ENCODE data around the gene LEKR1.

LEKR1 gene

DNA sequence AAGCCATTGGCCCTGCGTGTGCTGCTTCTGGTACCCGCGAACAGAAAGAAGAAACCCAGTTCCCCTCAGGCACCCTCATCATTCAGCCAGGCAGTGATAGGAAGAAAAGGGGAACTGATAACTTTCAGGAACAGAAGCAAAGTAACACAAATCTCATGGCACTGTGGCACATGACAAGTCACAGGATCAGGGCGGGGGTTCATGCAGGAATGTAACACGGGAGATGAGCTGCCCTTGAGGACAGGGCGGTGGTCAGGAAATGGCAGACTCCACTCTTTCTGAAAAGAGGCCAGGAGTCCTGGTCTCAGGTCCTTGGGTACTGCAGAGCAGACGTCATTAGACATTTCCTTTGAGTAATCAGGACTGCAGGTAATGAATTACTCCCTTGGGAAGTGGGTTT lies 238.2 kb downstream of the LEKR1 start:
- no peak for DNase-seq

DNA sequence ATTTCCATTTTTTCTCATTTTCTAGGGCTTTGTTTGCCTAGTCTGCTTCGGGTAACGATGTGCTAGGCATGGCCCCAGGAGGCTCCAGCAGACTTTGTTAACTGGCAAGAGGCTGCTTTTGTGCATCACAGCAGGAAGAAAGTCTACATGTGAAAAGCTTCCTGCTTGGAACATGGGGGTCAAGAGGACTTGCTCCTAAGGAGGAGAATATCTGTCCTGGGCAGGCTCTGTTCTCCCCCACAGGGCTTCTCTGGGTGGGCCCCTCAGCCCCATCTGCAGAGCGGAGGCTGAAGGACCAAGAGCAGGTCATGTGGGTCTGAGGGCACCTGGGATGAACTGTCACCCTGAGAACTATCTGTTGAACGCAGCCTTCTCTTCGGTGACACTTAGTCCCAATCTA lies 239.0 kb downstream of the LEKR1 start:
- no peak for DNase-seq

DNA sequence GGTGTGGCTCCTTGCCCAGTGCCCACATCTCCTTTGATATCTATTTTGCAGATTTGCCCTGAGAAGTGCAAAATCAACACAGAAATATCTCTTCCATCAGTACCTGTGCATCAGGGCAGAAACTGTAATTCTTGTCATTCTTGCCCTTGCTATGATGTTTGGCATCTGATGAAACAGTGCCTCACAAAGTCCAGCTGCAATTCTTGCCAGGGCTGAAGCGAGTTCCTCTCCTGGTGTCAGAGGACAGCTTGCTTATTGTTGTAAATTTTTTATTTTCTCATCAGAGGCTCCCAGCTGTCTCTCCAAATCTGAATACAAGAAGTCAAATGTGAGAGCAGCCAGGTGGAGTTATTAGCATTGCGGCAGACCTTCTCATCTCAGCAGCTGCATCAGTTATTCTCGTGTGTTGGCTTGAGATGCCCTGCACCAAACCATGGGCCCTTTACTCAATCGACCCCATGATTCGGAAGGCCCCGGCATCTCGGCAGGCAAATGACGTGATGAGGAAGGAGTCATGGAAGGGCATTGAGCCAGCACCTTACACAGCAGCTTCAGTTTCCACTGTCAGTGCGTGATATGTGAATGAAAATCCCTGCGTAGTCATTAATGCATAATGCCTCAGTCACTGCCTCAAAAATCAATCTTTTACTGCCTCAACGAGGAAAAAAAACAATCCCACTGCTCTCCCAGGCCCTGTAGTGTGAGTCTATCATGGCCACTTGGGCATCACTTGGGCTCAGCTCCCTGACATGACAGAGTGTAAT lies 240.4 kb downstream of the LEKR1 start:
- no peak for DNase-seq

DNA sequence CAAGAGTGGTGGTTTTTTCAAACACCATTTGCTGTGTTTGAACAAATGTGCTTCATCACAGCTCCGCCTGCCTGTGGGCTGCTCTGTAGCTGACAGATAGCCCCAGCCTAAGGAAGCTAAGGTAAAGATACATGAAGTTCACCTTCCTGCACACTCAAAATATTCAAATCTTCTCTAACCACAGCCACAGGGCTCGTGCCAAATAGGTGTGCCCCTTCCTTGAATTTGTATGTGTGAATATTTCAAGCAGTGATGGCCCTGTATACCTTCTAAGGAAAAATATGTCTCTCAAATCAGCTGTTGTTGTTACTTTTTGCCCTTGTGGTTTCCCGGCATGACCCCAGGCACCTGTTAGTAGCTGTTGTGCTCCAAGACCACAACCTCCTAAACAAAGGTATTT lies 241.0 kb downstream of the LEKR1 start:
- no peak for DNase-seq

DNA sequence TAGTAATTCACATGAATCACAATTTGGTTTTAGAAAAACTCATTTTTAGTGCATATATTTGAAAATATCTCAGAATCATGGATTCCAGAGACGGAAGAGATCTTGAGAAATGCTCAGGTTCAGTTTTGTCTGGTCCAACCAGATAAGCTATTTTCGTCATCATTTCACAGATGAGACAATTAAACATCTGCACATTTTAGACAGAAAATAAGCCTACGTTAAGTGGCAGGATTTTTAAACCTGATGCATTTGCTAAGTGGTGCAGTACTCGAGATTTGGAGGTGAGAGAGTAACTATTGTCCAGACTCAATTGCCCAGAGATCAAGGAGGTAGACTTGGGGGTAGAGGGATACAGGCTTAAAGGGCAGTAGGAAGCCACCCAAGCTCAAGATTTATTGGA lies 243.3 kb downstream of the LEKR1 start:
- no peak for DNase-seq

DNA sequence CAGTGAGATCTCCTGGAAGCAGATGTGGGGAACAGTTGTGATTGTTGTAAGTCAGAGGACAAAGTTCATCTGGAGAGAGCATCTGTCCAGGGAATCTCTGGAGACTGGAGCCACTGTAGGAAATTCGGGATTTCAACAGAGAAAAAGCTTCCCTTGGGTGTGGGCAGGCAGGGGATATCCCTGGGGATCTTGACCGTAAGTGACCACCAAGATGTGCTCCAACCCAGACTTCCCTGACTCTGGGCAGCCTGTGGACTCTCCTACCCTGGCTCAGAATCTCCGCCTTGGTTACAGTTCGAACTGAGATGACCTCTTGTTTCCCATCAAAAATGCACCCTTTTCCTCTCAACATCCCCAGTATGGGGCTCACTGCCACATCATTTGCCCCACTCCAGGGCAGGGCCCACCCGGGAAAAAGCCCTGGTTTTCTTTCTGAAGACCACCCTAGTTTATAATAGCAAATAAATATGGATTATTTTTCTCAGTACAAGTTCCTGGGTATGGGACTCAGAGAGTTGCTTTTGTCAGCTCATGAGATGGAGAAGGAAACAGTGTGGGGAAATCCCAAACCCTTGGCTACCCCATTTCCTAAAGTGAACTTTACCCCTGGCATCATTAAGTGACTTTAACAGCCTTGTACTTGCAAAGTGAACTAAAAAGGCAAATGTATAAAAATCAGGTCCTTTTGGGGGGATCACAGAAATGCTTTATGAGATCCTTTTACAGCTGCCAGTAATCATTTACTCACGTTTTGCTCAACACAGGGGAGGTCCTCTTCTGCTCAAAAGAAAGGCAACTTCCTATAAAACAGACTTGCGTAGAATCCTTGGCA lies 243.9 kb downstream of the LEKR1 start:
- DNase-seq: no peak

DNA sequence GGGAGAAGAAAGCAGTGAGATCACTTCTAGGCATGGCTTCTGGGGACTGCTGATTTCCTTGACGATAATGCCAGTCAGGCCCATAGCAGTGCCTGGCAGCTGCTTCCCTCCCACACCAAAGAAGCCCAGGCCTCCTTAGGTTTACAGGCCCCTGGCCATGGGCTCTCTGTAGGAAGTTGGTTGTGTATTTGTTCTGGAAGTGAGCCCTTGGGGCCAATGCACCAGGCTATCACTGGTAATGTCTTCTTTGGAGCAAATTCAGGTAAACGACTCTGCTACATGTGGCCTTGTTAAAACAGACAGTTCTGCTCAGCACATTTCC lies 244.5 kb downstream of the LEKR1 start:
- DNase-seq: no peak

DNA sequence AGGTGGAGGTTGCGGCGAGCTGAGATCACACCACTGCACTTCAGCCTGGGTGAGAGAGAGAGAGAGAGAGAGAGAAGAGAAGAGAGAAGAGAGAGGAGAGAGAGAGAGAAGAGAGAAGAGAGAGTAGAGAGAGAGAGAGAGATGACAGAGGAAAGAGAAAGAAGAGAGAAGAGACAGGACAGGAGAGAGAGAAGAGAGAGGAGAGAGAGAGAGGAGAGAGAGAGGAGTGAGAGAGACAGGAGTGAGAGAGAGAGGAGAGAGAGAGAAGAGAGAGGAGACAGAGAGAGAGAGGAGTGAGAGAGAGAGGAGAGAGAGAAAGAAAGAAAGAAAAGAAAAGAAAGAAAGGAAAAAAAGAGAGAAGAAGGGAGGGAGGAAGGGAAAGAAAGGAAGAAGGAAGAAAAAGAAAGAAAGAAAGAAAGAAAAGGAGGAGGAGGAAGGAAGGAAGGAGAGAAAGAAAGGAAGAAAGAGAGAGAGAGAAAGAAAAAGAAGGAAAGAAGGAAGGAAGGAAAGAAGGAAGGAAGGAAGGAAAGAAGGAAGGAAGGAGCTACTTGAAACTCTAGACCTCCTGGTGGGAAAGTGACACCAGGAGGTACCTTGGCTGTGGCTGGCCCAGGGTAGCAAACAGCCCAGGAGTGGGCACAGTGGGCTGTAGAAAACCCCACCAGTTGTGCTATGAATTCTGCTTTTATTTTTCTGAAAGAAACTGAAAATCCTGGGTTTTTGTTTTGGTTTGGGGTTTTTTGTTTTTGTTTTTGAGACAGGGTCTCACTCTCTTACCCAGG lies 245.8 kb downstream of the LEKR1 start:
- no peak for DNase-seq

DNA sequence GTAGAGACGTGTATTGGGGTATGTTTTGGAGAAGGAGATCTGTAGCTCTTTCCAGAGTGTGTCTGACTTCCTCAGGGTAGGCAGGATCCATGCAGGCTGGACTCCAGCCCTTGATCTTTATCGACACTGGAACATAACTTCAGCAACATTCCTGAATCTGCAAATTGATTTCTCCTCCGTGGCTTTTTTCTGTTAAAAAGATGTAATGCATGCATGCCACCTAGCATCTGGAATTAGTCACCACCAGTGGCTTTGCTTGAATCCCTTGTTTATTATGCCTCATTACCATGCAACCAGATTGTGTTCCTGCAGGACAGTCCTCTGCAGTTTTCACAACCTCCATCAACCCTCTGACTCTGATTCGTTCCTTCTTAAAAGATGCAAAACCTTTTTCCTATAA lies 247.7 kb downstream of the LEKR1 start:
- DNase-seq: no peak

DNA sequence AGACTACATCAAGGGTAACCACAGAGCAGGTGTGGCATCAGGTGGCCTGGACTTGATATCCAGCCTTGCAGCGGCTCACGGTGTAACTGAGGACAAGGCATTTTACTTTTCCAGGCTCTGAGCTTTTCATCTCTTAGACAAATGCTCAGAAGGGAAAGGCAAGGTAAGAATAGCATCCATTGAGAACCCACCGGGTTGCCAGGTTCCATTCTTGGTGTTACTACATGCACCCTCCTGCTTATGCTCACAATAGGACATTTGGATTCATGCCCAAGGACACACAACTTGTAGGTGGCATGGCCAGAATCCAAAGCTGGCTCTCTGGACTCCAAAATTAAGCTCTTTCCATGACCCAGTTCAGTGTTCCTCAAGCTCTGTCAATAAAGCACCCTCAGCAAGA lies 248.3 kb downstream of the LEKR1 start:
- no peak for DNase-seq

DNA sequence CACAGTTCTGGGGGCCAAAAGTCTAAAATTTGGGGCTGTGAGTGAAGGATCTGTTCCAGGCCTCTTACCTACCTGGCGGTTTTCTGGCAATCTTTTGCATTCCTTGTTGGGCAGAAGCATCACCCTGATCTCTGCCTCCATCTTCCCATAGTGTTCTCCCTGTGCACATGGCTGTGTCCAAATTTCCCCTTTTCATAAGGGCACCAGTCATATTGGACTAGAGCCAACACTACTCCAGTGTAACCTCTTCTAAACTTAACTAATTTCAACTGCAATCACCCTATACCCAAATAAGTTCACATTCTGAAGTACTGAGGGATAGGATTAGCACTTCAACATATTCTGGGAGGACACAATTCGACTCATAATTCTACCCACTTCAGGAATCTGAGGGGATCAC lies 248.8 kb downstream of the LEKR1 start:
- DNase-seq: no peak

DNA sequence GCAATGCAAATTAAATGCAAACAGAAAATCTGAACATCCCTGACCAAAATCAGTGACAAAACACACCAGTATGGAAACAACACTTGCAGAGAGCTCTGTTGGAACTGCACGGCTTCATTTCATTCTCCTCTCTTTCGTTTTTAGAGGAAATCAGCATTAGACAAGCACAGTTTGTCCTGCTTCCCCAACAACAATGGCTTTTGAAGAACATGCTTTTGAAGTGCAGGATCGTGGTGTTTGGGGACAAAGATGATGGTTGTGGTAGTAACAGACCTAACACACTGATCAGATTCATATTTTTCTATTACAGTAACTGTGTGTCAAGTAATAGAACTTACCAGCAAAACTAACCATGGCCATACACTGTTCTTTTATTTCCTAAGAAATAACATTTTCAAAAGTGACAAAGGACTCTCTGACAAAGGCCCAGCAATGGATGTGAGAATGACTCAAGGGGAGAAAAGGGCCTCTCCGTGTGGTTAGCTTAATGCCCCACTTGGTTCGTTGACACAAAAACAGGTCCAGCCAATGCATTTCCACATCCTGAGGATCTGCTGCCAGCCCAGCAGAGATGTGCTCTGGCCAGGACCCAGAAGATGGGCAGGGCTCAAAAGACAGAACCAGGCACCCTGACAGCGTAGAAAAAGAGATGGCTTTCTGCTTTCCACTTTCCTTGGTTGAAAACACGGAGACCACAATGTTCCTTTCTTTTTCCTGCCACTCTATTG lies 249.7 kb downstream of the LEKR1 start:
- DNase-seq: no peak

DNA sequence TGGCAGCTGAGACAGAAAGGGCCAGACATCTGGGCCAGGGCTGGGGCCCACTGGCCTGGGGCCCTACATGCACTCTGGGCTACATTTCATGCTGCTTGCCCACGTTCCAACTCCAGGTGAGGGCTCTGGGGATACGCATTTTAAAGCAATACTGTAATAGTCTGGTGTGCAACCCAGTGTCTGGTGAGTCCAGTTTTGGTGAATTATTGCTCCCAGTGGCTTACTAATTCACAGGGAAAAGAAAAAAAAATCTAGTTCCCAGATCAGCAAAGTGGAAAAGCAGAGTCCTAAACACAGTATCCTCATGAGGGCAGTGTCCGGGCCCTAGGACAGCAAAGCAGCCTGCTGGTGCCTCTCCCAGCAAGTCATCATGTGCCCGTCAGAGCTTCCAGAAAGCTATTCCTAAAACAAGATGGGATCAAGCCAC lies 251.4 kb downstream of the LEKR1 start:
- no peak for DNase-seq

DNA sequence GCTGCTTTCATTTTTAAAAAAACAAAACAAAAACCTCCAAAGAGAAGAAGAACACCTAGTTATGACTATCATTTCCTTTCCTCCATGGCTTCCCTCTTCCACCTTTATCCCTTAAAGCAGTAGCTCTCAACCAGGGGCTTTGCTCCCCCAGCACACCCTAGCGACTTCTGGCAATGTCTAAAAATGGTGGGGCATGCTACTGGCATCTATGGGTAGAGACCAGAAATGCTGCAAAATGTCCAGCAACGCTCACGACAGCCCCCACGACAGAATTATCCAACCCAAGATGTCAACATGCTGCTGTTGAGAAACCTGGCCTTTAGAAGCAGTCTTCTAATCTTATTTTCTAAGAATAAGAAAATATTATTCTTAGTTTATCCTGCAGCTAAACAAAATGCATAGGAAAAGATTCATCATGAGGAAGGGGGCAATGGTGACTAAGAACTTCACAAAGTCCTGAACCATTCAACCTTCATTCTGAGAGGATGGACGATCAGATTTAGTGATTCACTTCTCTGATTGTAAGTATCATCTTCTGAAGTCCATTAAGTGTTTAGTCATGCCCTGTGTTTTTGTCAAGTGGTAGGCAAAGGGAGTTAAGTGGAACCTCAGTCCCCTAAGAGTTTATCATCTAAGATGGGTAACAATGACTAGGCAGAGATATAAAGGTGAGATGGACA lies 252.1 kb downstream of the LEKR1 start:
- DNase-seq: no peak

DNA sequence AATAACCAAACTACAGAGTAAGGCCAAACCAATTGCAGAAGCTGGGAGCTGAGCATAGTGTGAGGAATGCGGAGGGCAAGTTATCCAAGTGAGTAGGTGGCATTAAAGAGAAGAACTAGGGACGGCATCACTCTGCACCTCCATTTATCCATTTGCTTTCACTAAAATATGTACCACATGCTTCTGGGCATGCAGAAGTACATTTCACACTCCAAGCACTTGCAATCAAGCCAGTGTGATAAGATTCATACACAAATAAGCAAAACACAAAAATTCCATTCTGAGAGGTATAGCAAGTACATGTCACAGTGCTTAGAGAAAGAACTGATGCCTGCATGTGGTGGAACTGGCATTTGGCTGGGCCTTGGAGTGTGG lies 252.6 kb downstream of the LEKR1 start:
- DNase-seq: no peak

DNA sequence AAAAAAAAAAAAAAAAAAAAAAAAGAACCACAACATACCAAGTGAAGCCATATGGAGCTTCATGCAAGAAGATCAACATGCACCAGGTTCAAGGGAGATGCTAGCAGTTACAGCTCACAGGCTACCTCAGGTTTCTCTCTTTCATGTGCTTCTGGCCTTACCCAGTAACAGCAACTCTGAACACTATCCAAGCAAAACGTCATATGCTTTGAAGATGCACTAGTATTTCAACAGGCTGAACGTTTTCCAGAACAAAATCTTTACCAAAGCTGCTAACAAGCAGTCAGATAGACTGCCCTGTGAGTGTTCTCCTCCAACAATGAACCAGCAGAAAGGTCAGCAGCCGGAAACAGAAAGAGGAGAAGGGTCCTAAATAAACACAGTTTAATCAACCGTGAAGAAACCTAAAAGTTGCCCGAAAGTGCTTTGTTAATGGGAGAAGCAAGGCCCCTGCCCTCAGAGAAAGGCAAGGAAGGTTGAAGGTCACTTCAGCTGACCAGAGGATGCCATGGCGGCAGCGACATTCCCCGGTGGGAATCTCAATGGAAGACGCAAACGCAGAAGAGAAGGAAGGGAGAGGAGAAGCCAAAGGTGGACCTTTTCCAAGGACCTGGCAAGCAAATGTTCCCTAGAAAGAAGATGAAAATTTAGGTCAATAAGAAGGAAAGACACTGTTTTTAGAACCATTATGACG lies 253.7 kb downstream of the LEKR1 start:
- DNase-seq: no peak

DNA sequence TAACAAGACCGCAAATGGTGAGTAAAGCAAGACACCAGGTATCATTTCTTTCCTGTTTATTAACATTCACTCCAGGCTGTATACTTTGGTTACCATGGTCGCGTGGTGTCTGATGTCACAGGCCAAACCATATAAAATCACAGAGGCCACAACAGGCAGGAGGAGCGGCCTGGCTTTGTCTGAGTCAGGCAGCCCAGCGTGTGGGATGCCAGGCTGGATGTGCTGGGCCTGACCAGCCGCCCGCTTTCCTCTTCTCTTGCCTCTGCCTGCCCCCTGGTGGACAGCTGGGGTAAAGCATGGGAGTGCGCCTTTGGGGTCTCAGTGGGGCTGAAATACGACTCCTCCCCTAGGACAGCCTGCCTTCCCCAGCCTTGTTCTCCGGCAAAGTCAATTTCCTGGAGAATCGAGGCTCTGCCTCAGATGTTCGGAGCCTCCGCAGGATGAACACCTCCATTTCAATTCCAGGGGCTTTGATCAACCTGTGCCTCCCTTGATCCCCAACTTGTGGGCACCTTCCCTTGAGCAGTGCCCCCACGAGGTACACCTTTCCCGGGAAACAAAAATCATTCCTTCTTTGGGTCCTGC lies 255.6 kb downstream of the LEKR1 start:
- no peak for DNase-seq

DNA sequence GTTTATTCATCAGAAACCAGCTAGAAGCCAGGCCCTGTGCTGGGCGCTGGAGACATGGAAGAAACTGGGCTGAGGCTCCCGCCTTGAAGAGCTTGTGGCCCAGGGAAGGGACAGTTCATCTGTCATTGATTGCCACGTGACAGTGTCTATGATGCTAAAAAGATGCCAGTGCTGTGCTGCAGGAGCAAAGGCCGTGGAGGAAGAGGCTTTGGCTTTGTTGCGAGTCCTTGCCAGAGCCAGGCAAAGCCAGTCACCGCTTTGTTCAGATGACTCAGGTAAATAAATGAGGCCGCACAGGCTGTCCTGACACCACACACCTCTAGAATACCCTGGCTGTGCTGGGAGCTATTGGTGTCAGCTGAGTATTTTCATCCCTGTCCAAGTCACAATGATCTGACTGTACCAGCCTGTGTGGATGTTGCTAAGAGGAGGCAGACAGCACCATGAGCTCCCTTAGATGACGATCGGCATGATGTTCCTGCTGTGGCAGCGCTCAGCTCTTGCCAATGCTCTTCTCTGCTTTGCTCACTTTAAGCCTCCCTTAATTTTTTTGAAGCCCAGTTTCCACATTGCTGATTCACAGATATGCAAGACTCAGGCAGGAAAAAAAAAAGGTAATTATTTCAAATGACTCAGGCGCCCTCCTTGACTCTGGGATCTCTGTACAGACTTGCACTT lies 256.3 kb downstream of the LEKR1 start:
- DNase-seq: no peak

DNA sequence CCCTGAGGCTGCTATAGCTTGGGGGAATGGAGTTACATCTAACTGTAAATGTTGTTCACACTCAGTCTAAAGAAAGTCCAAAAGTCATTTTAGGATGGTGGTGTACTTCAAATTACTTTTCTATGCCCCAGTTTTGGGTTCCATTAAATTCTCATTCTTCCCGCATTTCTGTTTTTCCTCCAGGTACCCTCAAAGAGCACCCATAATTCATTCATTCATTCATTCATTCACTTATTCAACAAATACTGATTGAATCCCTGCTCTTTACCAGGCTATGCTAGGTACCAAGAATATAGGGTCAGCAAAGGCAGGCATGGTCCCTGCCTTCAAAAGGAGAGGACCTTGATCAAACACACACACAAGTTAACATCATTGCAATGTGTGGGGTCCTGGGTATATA lies 257.7 kb downstream of the LEKR1 start:
- DNase-seq: no peak

DNA sequence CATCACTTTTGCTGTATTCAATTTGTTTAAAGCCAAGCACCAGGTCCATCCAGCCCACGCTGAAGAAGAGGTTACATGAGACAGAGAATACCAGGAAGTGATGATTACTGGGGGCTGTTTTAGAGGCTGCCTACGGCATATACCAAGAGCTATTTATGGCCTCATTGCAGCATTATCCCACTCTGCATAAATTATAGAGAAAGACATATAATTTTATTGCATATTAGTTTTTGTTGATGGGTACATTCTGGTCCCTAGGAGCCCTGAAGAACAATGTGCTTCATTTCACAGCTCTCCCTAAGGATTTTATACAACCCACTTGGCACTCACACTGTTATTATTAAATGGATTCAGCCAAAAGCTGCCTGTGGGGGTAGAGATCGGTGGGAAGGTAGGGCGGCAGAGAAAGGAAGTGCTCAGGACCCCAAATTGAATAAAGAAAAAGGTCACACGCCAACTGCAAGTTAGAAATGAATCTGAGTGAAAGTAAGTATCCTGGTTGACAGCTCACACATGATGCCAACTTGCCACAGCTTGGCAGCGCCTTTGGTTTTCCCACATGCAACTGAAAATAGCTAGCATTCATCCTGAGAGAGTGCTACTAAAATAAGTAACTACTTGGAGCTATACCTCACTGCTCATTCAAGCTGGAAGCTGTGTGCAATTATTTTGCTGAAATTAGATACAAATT lies 260.1 kb downstream of the LEKR1 start:
- no peak for DNase-seq
